ENCODE measurements around the gene UBN1.

- TF ChIP-seq POLR2A (IDR thresholded peaks at IDR 0.05; ENCODE audit: low read depth, low read length) (no peak), CTCF (IDR thresholded peaks at IDR 0.05; ENCODE audit: extremely low read depth in 1 of 2, insufficient read depth in 1 of 2, low read depth in 1 of 2, low read length in 2 of 2) (no peak), JUN (IDR thresholded peaks at IDR 0.05; ENCODE audit: borderline replicate concordance, insufficient read depth, insufficient read length, low read depth) (no peak), FOS (IDR thresholded peaks at IDR 0.05; ENCODE audit: borderline replicate concordance, insufficient read depth, low read length) (no peak), POLR2AphosphoS5 (IDR thresholded peaks at IDR 0.05; ENCODE audit: insufficient read depth, low read depth, low read length) (no peak)
These were observed 25.8 kb downstream of the UBN1 start for GRCh38 chr16:4873091-4873490.

Measured in endothelial cell of umbilical vein (primary cell).